Endothelial cell (in vitro differentiated cells): ENCODE measurements around the gene GBF1. TPM values are rescaled to one million over a fixed set of nuclear protein-coding genes. Genes with fewer than 3 reads are reported as not detected.
A peak's percentile ranks its signal among the peaks of the same experiment; 100 is the strongest.

Source experiments
- DNase-seq: peaks from one replicate; pipeline ENCODE4 v3.0.0; 2021; ENCODE audit warnings: low spot score
- H3K27ac Mint-ChIP-seq: one replicate; pipeline ENCODE4 v1.8.0; 2021; ENCODE audit warnings: mixed read lengths, inconsistent platforms; ENCODE audit not compliant: unreplicated experiment
- H3K27me3 Mint-ChIP-seq: one replicate; pipeline ENCODE4 v1.8.0; 2021; ENCODE audit warnings: mild to moderate bottlenecking, moderate library complexity, mixed read lengths, inconsistent platforms; ENCODE audit not compliant: unreplicated experiment
- H3K36me3 Mint-ChIP-seq: one replicate; pipeline ENCODE4 v1.8.0; 2021; ENCODE audit warnings: mild to moderate bottlenecking, low read depth, mixed read lengths, inconsistent platforms; ENCODE audit not compliant: unreplicated experiment
- H3K4me1 Mint-ChIP-seq: one replicate; pipeline ENCODE4 v1.8.0; 2021; ENCODE audit warnings: mild to moderate bottlenecking, mixed read lengths, inconsistent platforms; ENCODE audit not compliant: unreplicated experiment
- H3K4me3 Mint-ChIP-seq: one replicate; pipeline ENCODE4 v1.8.0; 2021; ENCODE audit warnings: mild to moderate bottlenecking, mixed read lengths, inconsistent platforms; ENCODE audit not compliant: unreplicated experiment
- H3K9me3 Mint-ChIP-seq: one replicate; pipeline ENCODE4 v1.8.0; 2021; ENCODE audit warnings: mixed read lengths, inconsistent platforms; ENCODE audit not compliant: unreplicated experiment
- total RNA-seq: library from RNA; stranded (reverse); fragmentation: NEBNext Ultra II Directional; extraction: Animal tissue kit (Norgen Biotek cat#: 25700); gene quantifications from one replicate; pipeline ENCODE4 v1.2.1, GENCODE V29; 2021; ENCODE audit not compliant: unreplicated experiment
- TF ChIP-seq, protein P1 (sequence below): fragments of 200-600 bp; sonication (generic); IDR thresholded peaks from one replicate; pipeline ENCODE4 v1.5.0; 2021; ENCODE audit warnings: antibody characterized with exemption; ENCODE audit not compliant: unreplicated experiment

The GBF1 gene
- total RNA-seq, 1 donor from 2014 or later = 45.1 TPM

DNA sequence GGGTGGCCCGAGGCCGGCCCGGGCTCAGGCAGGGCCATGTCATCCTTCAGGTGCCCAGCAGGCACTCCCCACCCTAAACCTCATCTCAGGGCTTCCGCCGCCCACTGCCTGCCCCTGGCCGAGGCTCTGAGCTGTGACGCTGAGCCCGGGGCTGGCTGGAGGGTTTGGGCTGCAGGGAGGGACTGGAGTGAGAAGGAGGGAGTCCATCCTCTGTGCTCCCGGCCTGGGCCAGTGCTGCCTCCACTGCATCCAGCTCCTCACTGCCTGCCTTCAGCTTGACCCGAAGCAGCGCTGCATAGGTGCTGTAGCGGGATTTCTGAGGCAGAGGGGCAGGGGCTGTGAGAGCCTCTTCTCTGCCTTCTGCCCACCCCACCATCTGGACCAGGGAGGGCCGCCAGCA lies 157.8 kb downstream of the GBF1 start:
- H3K27ac Mint-ChIP-seq = no peak overlapping the region
- peaks cover 2% of the 10 kb centered on the region for H3K4me1 Mint-ChIP-seq
- no peak for DNase-seq
- H3K9me3 Mint-ChIP-seq = no peaks in the 10 kb centered on the region
- no peak overlapping the region for H3K4me3 Mint-ChIP-seq
- H3K27me3 Mint-ChIP-seq = peaks cover 29% of the 10 kb centered on the region
- TF ChIP-seq, protein P1, sequence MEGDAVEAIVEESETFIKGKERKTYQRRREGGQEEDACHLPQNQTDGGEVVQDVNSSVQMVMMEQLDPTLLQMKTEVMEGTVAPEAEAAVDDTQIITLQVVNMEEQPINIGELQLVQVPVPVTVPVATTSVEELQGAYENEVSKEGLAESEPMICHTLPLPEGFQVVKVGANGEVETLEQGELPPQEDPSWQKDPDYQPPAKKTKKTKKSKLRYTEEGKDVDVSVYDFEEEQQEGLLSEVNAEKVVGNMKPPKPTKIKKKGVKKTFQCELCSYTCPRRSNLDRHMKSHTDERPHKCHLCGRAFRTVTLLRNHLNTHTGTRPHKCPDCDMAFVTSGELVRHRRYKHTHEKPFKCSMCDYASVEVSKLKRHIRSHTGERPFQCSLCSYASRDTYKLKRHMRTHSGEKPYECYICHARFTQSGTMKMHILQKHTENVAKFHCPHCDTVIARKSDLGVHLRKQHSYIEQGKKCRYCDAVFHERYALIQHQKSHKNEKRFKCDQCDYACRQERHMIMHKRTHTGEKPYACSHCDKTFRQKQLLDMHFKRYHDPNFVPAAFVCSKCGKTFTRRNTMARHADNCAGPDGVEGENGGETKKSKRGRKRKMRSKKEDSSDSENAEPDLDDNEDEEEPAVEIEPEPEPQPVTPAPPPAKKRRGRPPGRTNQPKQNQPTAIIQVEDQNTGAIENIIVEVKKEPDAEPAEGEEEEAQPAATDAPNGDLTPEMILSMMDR = no peak
- H3K36me3 Mint-ChIP-seq = peaks cover 2% of the 10 kb centered on the region

DNA sequence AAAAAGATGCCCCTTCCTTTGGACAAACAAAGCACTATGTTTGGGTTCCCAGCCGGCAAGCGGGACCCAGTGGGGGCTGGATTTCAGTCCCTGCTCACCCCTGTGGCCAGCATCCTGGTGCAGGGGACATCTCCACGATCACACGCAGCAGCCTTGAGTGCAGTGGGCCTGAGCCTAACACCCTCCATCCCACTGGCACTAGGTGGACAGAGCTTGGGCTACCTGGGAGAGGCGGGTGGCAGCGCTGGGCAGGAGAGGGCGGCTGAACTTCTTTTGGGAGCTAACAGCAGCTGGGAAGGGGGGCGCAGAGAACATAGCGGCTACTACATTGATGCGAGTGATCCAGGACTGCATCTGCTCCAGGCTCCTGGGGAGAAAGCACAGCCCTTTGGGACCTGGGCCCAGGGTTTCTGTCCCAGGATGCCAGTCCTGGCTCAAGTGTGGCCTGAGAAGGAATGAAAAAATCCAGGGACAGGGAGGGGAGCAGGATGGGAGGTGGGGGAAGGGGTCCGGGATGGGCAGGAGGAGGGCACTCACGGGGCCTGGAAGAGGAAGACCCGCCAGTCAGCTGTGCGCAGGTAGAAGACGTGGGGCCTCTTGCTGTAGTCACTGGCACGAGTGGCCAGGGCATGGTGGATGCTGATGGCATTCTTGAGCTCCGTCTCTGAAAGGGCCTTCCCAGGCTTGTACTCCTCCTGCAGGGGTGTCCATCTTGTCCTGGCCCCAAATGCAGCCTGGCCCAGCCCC lies 159.2 kb downstream of the GBF1 start:
- no peak overlapping the region for H3K4me3 Mint-ChIP-seq
- H3K4me1 Mint-ChIP-seq = peaks cover 7% of the 10 kb centered on the region

GRCh38 chr10:102405108-102405571 lies 159.8 kb downstream of the GBF1 start:
- TF ChIP-seq, protein P1 = no peak
- peaks cover 36% of the 10 kb centered on the region for H3K27me3 Mint-ChIP-seq
- H3K9me3 Mint-ChIP-seq = no peaks in the 10 kb centered on the region
- peaks cover 12% of the 10 kb centered on the region for H3K36me3 Mint-ChIP-seq
- DNase-seq = no peak
- no peak overlapping the region for H3K4me3 Mint-ChIP-seq
- H3K27ac Mint-ChIP-seq = no peak overlapping the region
- H3K4me1 Mint-ChIP-seq = peaks cover 12% of the 10 kb centered on the region

More for the DNA sequence above, 159.2 kb downstream of the GBF1 start:
- no peak for DNase-seq
- Mint-ChIP-seq H3K27me3 (peaks cover 32% of the 10 kb centered on the region), H3K9me3 (no peaks in the 10 kb centered on the region), H3K27ac (no peak overlapping the region), H3K36me3 (peaks cover 7% of the 10 kb centered on the region)
- TF ChIP-seq, protein P1 = no peak

- TF ChIP-seq, protein P1 = no peak
- Mint-ChIP-seq H3K4me1 (peaks cover 12% of the 10 kb centered on the region), H3K27me3 (peaks cover 34% of the 10 kb centered on the region), H3K36me3 (peaks cover 12% of the 10 kb centered on the region), H3K4me3 (no peak overlapping the region), H3K9me3 (no peaks in the 10 kb centered on the region), H3K27ac (peak overlapping the region; percentile 19)
- DNase-seq = no peak
These were observed 160.3 kb downstream of the GBF1 start for GRCh38 chr10:102405632-102406031.

- no peak overlapping the region for H3K4me3 Mint-ChIP-seq
- no peak overlapping the region for H3K27ac Mint-ChIP-seq
- TF ChIP-seq, protein P1 = no peak
- H3K36me3 Mint-ChIP-seq = peaks cover 12% of the 10 kb centered on the region
- peaks cover 35% of the 10 kb centered on the region for H3K27me3 Mint-ChIP-seq
- no peak for DNase-seq
- no peaks in the 10 kb centered on the region for H3K9me3 Mint-ChIP-seq
- peaks cover 19% of the 10 kb centered on the region for H3K4me1 Mint-ChIP-seq
These were observed 161.5 kb downstream of the GBF1 start for GRCh38 chr10:102406815-102407214.
